Measurements from ENCODE around the gene PTGES.
"Not testable (repeated sequence)": the region's sequence is repeated elsewhere in the genome, so short reads cannot be mapped to it uniquely, and the experiment has no call there.

PTGES gene

GRCh38 chr9:129752900-129753729 is at the start of gene PTGES:
Gene PTGES (minus strand): TSS chr9:129753042. CDS start chr9:129753012, 30 bp downstream.
- peak; percentile 72 for DNase-seq

- DNase-seq, result no peak
Measured at GRCh38 chr9:129801504-129801903, 48.7 kb upstream of the PTGES start.

GRCh38 chr9:129798973-129799372 is 46.1 kb upstream of the PTGES start:
- no peak for DNase-seq

GRCh38 chr9:129796029-129796428 is 43.2 kb upstream of the PTGES start:
- DNase-seq, result not testable (repeated sequence)

GRCh38 chr9:129794549-129794948 is 41.7 kb upstream of the PTGES start:
- DNase-seq, result no peak

- DNase-seq, result no peak
Measured at GRCh38 chr9:129786481-129786880, 33.6 kb upstream of the PTGES start.

- DNase-seq, result no peak
Measured at GRCh38 chr9:129785866-129786265, 33.0 kb upstream of the PTGES start.

GRCh38 chr9:129784970-129785369 is 32.1 kb upstream of the PTGES start:
- DNase-seq, result not testable (repeated sequence)

- DNase-seq, result peak; percentile 91
Measured at GRCh38 chr9:129783516-129784361, 30.9 kb upstream of the PTGES start.

GRCh38 chr9:129781981-129782380 is 29.1 kb upstream of the PTGES start:
- no peak for DNase-seq

- DNase-seq, result peak; percentile 48
Measured at GRCh38 chr9:129781131-129781530, 28.3 kb upstream of the PTGES start.

- DNase-seq, result no peak
Measured at GRCh38 chr9:129779560-129780190, 26.8 kb upstream of the PTGES start.

GRCh38 chr9:129778469-129778868 is 25.6 kb upstream of the PTGES start:
- DNase-seq, result no peak

GRCh38 chr9:129777769-129778130 is 24.9 kb upstream of the PTGES start:
- no peak for DNase-seq

GRCh38 chr9:129776938-129777768 is 24.3 kb upstream of the PTGES start:
- peak; percentile 100 for DNase-seq

GRCh38 chr9:129776566-129776937 is 23.7 kb upstream of the PTGES start:
- DNase-seq, result no peak

- DNase-seq, result not testable (repeated sequence)
Measured at GRCh38 chr9:129776096-129776495, 23.3 kb upstream of the PTGES start.

GRCh38 chr9:129775448-129775798 is 22.6 kb upstream of the PTGES start:
- DNase-seq, result peak; percentile 21

- no peak for DNase-seq
Measured at GRCh38 chr9:129774791-129775447, 22.1 kb upstream of the PTGES start.

GRCh38 chr9:129773262-129774048 is 20.6 kb upstream of the PTGES start:
- DNase-seq, result peak; percentile 97

- DNase-seq, result no peak
Measured at GRCh38 chr9:129770741-129771140, 17.9 kb upstream of the PTGES start.
